Body of pancreas (tissue), 4 donors: Measurements from ENCODE around the gene ARHGAP24.

Experiments used
- POLR2A ChIP-seq, 3 donors: fragments of 450-650 bp; IDR thresholded peaks; one replicate each; pipeline ENCODE4 v1.6.1; 2016; ENCODE audit warnings: antibody characterized with exemption in 3 of 3, mild to moderate bottlenecking in 2 of 3
- TF ChIP-seq, protein P1 (sequence below), 7 experiments: fragments of 450-650 bp in 4 of 7; fragments of 200-600 bp in 3 of 7; sonication (generic) in 3 of 7; IDR thresholded peaks; one replicate each; pipeline ENCODE4 v1.5.1; 2016 to 2019; ENCODE audit warnings: antibody characterized with exemption in 7 of 7

GRCh38 chr4:85642356-85643100, 167.6 kb downstream of the ARHGAP24 start:
- TF ChIP-seq, protein P1, sequence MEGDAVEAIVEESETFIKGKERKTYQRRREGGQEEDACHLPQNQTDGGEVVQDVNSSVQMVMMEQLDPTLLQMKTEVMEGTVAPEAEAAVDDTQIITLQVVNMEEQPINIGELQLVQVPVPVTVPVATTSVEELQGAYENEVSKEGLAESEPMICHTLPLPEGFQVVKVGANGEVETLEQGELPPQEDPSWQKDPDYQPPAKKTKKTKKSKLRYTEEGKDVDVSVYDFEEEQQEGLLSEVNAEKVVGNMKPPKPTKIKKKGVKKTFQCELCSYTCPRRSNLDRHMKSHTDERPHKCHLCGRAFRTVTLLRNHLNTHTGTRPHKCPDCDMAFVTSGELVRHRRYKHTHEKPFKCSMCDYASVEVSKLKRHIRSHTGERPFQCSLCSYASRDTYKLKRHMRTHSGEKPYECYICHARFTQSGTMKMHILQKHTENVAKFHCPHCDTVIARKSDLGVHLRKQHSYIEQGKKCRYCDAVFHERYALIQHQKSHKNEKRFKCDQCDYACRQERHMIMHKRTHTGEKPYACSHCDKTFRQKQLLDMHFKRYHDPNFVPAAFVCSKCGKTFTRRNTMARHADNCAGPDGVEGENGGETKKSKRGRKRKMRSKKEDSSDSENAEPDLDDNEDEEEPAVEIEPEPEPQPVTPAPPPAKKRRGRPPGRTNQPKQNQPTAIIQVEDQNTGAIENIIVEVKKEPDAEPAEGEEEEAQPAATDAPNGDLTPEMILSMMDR (IDR thresholded peaks at IDR 0.05): no peak
- no peak for TF ChIP-seq POLR2A (IDR thresholded peaks at IDR 0.05)
